GM23338 (cell line): ENCODE measurements around the gene JAKMIP1. TPM values are rescaled to one million over a fixed set of nuclear protein-coding genes. Genes with fewer than 3 reads are reported as not detected.

ENCODE experiments used
- ATAC-seq: fragments of 200-7000 bp; cut with Tn5 transposase; 3 replicates; pipeline ENCODE4 v1.9.1; 2020
- DNase-seq: peaks from one replicate; pipeline ENCODE4 v3.0.0-alpha.2; 2015; ENCODE audit warnings: low spot score
- H2AFZ ChIP-seq: fragments of 200-600 bp; sonication (generic); 2 replicates; pipeline ENCODE4 v1.8.0; 2016; ENCODE audit warnings: antibody characterized with exemption, mild to moderate bottlenecking, moderate library complexity
- H3F3A ChIP-seq: fragments of 200-600 bp; sonication (generic); replicated peaks from 2 replicates; pipeline ENCODE4 v1.8.0; 2017; ENCODE audit warnings: antibody characterized with exemption, mixed run types, low read depth
- H3K27ac ChIP-seq: fragments of 200-600 bp; sonication (generic); 2 replicates; pipeline ENCODE4 v1.6.1; 2016; ENCODE audit warnings: low read depth
- H3K27me3 ChIP-seq: fragments of 200-600 bp; sonication (generic); 2 replicates; pipeline ENCODE4 v1.8.0; 2016; ENCODE audit warnings: mild to moderate bottlenecking, mixed run types, moderate library complexity; ENCODE audit not compliant: insufficient read depth
- H3K36me3 ChIP-seq: fragments of 200-600 bp; sonication (generic); 2 replicates; pipeline ENCODE4 v1.8.0; 2016; ENCODE audit warnings: mild to moderate bottlenecking; ENCODE audit not compliant: insufficient read depth
- H3K4me1 ChIP-seq: fragments of 200-600 bp; sonication (generic); 2 replicates; pipeline ENCODE4 v1.8.0; 2016; ENCODE audit warnings: mild to moderate bottlenecking, moderate library complexity; ENCODE audit not compliant: insufficient read depth
- H3K4me2 ChIP-seq: fragments of 200-600 bp; sonication (generic); 2 replicates; pipeline ENCODE4 v1.7.1; 2017; ENCODE audit warnings: mixed run types
- H3K4me3 ChIP-seq: fragments of 200-600 bp; sonication (generic); 2 replicates; pipeline ENCODE4 v1.6.1; 2016; ENCODE audit warnings: mixed run types
- H3K79me2 ChIP-seq: fragments of 200-600 bp; sonication (generic); replicated peaks from 2 replicates; pipeline ENCODE4 v1.8.0; 2017; ENCODE audit warnings: mild to moderate bottlenecking; ENCODE audit not compliant: insufficient read depth
- H3K9me2 ChIP-seq: fragments of 200-600 bp; sonication (generic); 2 replicates; pipeline ENCODE4 v1.8.0; 2017; ENCODE audit not compliant: insufficient read depth
- H4K20me1 ChIP-seq: fragments of 200-600 bp; sonication (generic); replicated peaks from 2 replicates; pipeline ENCODE4 v1.8.0; 2017; ENCODE audit warnings: mild to moderate bottlenecking; ENCODE audit not compliant: insufficient read depth
- H3K27ac Mint-ChIP-seq: 2 replicates; pipeline ENCODE4 v1.8.0; 2020; ENCODE audit warnings: inconsistent platforms, mild to moderate bottlenecking, moderate library complexity, mixed read lengths
- H3K27me3 Mint-ChIP-seq: 3 replicates; pipeline ENCODE4 v1.8.0; 2022; ENCODE audit warnings: low read depth, mild to moderate bottlenecking, moderate library complexity, mixed read lengths, inconsistent platforms; ENCODE audit not compliant: insufficient read depth, poor library complexity
- H3K36me3 Mint-ChIP-seq: 3 replicates; pipeline ENCODE4 v1.8.0; 2021; ENCODE audit warnings: low read depth, mild to moderate bottlenecking, inconsistent platforms, moderate library complexity, mixed read lengths
- H3K4me1 Mint-ChIP-seq: 3 replicates; pipeline ENCODE4 v1.8.0; 2020; ENCODE audit warnings: mild to moderate bottlenecking, inconsistent platforms, mixed read lengths
- H3K4me3 Mint-ChIP-seq: 3 replicates; pipeline ENCODE4 v1.8.0; 2021; ENCODE audit warnings: moderate library complexity, mild to moderate bottlenecking, inconsistent platforms, mixed read lengths
- H3K9me3 Mint-ChIP-seq: 3 replicates; pipeline ENCODE4 v1.8.0; 2020; ENCODE audit warnings: moderate library complexity, mild to moderate bottlenecking, inconsistent platforms, mixed read lengths
- CREB1 ChIP-seq: fragments of 250-450 bp; sonication (Bioruptor Pico); IDR thresholded peaks from 2 replicates; pipeline ENCODE4 v1.5.0; 2020; ENCODE audit warnings: low read depth, mild to moderate bottlenecking, moderate library complexity
- CTCF ChIP-seq, 2 experiments: fragments of 200-600 bp in 1 of 2; sonication (generic) in 1 of 2; conservative IDR thresholded peaks; 2 replicates each; pipeline versions ENCODE4 v1.5.1 to v1.6.1; 2016 to 2017; ENCODE audit warnings: antibody characterized with exemption in 2 of 2, low read depth in 2 of 2, mild to moderate bottlenecking in 2 of 2, moderate library complexity in 1 of 2
- ETS1 ChIP-seq: IDR thresholded peaks from 2 replicates; pipeline ENCODE4 v1.6.1; 2016; ENCODE audit warnings: antibody characterized with exemption
- EZH2 ChIP-seq: fragments of 200-600 bp; sonication (generic); IDR thresholded peaks from one replicate; pipeline ENCODE4 v1.8.0; 2017; ENCODE audit warnings: antibody characterized with exemption, mild to moderate bottlenecking, low read depth; ENCODE audit not compliant: unreplicated experiment
- EZH2phosphoT487 ChIP-seq: fragments of 200-600 bp; sonication (generic); IDR thresholded peaks from one replicate; pipeline ENCODE4 v1.8.1; 2018; ENCODE audit warnings: antibody characterized with exemption; ENCODE audit not compliant: unreplicated experiment
- JUNB ChIP-seq: IDR thresholded peaks from one replicate; pipeline ENCODE4 v1.6.1; 2016; ENCODE audit warnings: antibody characterized with exemption; ENCODE audit not compliant: unreplicated experiment
- NANOG ChIP-seq: IDR thresholded peaks from 2 replicates; pipeline ENCODE4 v1.6.1; 2016; ENCODE audit warnings: antibody characterized with exemption, borderline replicate concordance
- POLR2AphosphoS5 ChIP-seq: IDR thresholded peaks from 2 replicates; pipeline ENCODE4 v1.6.1; 2016; ENCODE audit warnings: antibody characterized with exemption, low read depth
- REST ChIP-seq: IDR thresholded peaks from one replicate; pipeline ENCODE4 v1.6.1; 2018; ENCODE audit warnings: antibody characterized with exemption; ENCODE audit not compliant: unreplicated experiment
- STAT1 ChIP-seq: IDR thresholded peaks from one replicate; pipeline ENCODE4 v1.6.1; 2016; ENCODE audit warnings: antibody characterized with exemption; ENCODE audit not compliant: unreplicated experiment
- ZNF114 ChIP-seq: fragments of 250-450 bp; sonication (Bioruptor Pico); IDR thresholded peaks from 2 replicates; pipeline ENCODE4 v1.5.0; 2020; ENCODE audit warnings: mild to moderate bottlenecking, moderate library complexity
- ZNF331 ChIP-seq: fragments of 250-450 bp; sonication (Bioruptor Pico); IDR thresholded peaks from 2 replicates; pipeline ENCODE4 v1.5.0; 2020; ENCODE audit warnings: low read depth, mild to moderate bottlenecking, moderate library complexity
- ZNF462 ChIP-seq: fragments of 250-450 bp; sonication (Bioruptor Pico); IDR thresholded peaks from 2 replicates; pipeline ENCODE4 v1.5.0; 2020; ENCODE audit warnings: mild to moderate bottlenecking, moderate library complexity
- polyA plus RNA-seq: library from polyadenylated mRNA; unstranded; fragments of >200 nt; fragmentation: Nextera tagmentation; extraction: Ambion mirVana; gene quantifications from 2 replicates; pipeline ENCODE4 v1.2.1, GENCODE V29; 2016
- total RNA-seq: library from RNA; depleted of rRNA; stranded (reverse); fragments of >200 nt; shearing (Covaris generic); gene quantifications from 2 replicates; pipeline ENCODE4 v1.2.3, GENCODE V29; 2014

JAKMIP1 gene
- total and polyA plus RNA-seq, 2 experiments from 2014 or later: 4.6 to 5.1 TPM

- Mint-ChIP-seq H3K27me3 (peaks cover 5% of the 10 kb centered on the region), H3K4me3 (no peak overlapping the region), H3K36me3 (no peaks in the 10 kb centered on the region), H3K4me1 (peaks cover 12% of the 10 kb centered on the region), H3K27ac (no peak overlapping the region), H3K9me3 (no peaks in the 10 kb centered on the region; the same call in 2 of the 3 replicates)
- no peak overlapping the region for H3K27ac ChIP-seq
- no peaks in the 10 kb centered on the region for H3K9me2 ChIP-seq
- no peak for TF ChIP-seq JUNB
- TF ChIP-seq ZNF331: no peak
- no peak for TF ChIP-seq POLR2AphosphoS5
- no peak for TF ChIP-seq ETS1
- TF ChIP-seq STAT1: no peak
- TF ChIP-seq CREB1 (CRISPR knock-in tag): no peak
- TF ChIP-seq ZNF462: no peak
- no peak for TF ChIP-seq ZNF114 (CRISPR knock-in tag)
- TF ChIP-seq NANOG: no peak
- TF ChIP-seq REST: no peak
- TF ChIP-seq EZH2phosphoT487: no peak
- no peak for TF ChIP-seq CTCF (conservative IDR thresholded peaks at IDR 0.05; ENCODE audit: low read depth in 2 of 2)
- TF ChIP-seq EZH2: no peak
- peaks cover 8% of the 10 kb centered on the region; the same call in 1 of the 2 replicates for H3K4me1 ChIP-seq
- H2AFZ ChIP-seq: no peak overlapping the region
- no peak for ATAC-seq
- no peak overlapping the region for H3K4me2 ChIP-seq
- no peak for DNase-seq
- no peaks in the 10 kb centered on the region for H3F3A ChIP-seq
- H4K20me1 ChIP-seq: no peaks in the 10 kb centered on the region
- no peaks in the 10 kb centered on the region for H3K27me3 ChIP-seq
- H3K36me3 ChIP-seq: no peaks in the 10 kb centered on the region
- no peak overlapping the region for H3K4me3 ChIP-seq
- no peaks in the 10 kb centered on the region for H3K79me2 ChIP-seq
Measured at GRCh38 chr4:6069845-6070709, 130.3 kb downstream of the JAKMIP1 start.
